ENCODE measurements around the gene EFCAB6.

GRCh38 chr22:43858156-43858895 lies 46.2 kb upstream of the EFCAB6 start:
- TF ChIP-seq CTCF (IDR thresholded peaks at IDR 0.05) (no peak), ZFX (IDR thresholded peaks at IDR 0.05; ENCODE audit: borderline replicate concordance) (no peak)
